Astrocyte (in vitro differentiated cells and primary cell): ENCODE data around the gene ZMIZ1. TPM values are rescaled to one million over a fixed set of nuclear protein-coding genes. Genes with fewer than 3 reads are reported as not detected.

ENCODE experiments used
- DNase-seq: peaks from one replicate; pipeline ENCODE4 v3.0.0-alpha.2; 2010; ENCODE audit warnings: low read depth
- FAIRE-seq: peaks from 2 replicates; lab custom pipeline; 2011; peaks lifted over from hg19 to GRCh38; lab: Jason Lieb, UNC
- H2AFZ ChIP-seq: 2 replicates; pipeline ENCODE4 v1.6.0; 2012; ENCODE audit warnings: low read depth, low read length, inconsistent platforms
- H3K27ac ChIP-seq: 2 replicates; pipeline ENCODE4 v1.5.1; 2011; ENCODE audit warnings: low read depth, low read length, inconsistent platforms
- H3K27me3 ChIP-seq: 2 replicates; pipeline ENCODE4 v1.6.0; 2011; ENCODE audit warnings: low read length, inconsistent platforms; ENCODE audit not compliant: insufficient read depth
- H3K36me3 ChIP-seq: 2 replicates; pipeline ENCODE4 v1.5.1; 2011; ENCODE audit warnings: low read length, inconsistent platforms; ENCODE audit not compliant: insufficient read depth
- H3K4me1 ChIP-seq: 2 replicates; pipeline ENCODE4 v1.5.1; 2011; ENCODE audit warnings: low read length, inconsistent platforms; ENCODE audit not compliant: insufficient read depth
- H3K4me2 ChIP-seq: 2 replicates; pipeline ENCODE4 v1.6.0; 2012; ENCODE audit warnings: low read length, inconsistent platforms
- H3K4me3 ChIP-seq: 2 replicates; pipeline ENCODE4 v1.5.1; 2011; ENCODE audit warnings: low read depth, mild to moderate bottlenecking, low read length, inconsistent platforms; ENCODE audit not compliant: insufficient read depth
- H3K79me2 ChIP-seq: 2 replicates; pipeline ENCODE4 v1.6.0; 2012; ENCODE audit warnings: mild to moderate bottlenecking, low read length, inconsistent platforms; ENCODE audit not compliant: insufficient read depth
- H3K9ac ChIP-seq: 2 replicates; pipeline ENCODE4 v1.6.0; 2012; ENCODE audit warnings: mild to moderate bottlenecking, low read length, inconsistent platforms
- H3K9me3 ChIP-seq: 2 replicates; pipeline ENCODE4 v1.5.1; 2012; ENCODE audit warnings: low read depth, mild to moderate bottlenecking, low read length, inconsistent platforms; ENCODE audit not compliant: insufficient read depth
- H4K20me1 ChIP-seq: 2 replicates; pipeline ENCODE4 v1.6.0; 2012; ENCODE audit warnings: low read length, inconsistent platforms; ENCODE audit not compliant: insufficient read depth
- H3K27ac Mint-ChIP-seq: one replicate; pipeline ENCODE4 v1.8.0; 2021; ENCODE audit warnings: mild to moderate bottlenecking, mixed read lengths; ENCODE audit not compliant: unreplicated experiment
- H3K27me3 Mint-ChIP-seq: one replicate; pipeline ENCODE4 v1.8.0; 2021; ENCODE audit warnings: low read depth, mixed read lengths; ENCODE audit not compliant: unreplicated experiment
- H3K36me3 Mint-ChIP-seq: one replicate; pipeline ENCODE4 v1.8.0; 2021; ENCODE audit warnings: low read depth, mixed read lengths; ENCODE audit not compliant: unreplicated experiment
- H3K4me1 Mint-ChIP-seq: one replicate; pipeline ENCODE4 v1.8.0; 2021; ENCODE audit warnings: low read depth, mixed read lengths; ENCODE audit not compliant: unreplicated experiment
- H3K4me3 Mint-ChIP-seq: one replicate; pipeline ENCODE4 v1.8.0; 2021; ENCODE audit warnings: mild to moderate bottlenecking, moderate library complexity, mixed read lengths; ENCODE audit not compliant: unreplicated experiment
- H3K9me3 Mint-ChIP-seq: one replicate; pipeline ENCODE4 v1.8.0; 2021; ENCODE audit warnings: mild to moderate bottlenecking, mixed read lengths; ENCODE audit not compliant: unreplicated experiment
- EZH2 ChIP-seq: IDR thresholded peaks from 2 replicates; pipeline ENCODE4 v1.6.1; 2012; ENCODE audit warnings: mild to moderate bottlenecking, low read length, inconsistent platforms; ENCODE audit not compliant: insufficient read depth
- total RNA-seq: library from RNA; stranded (reverse); gene quantifications from 2 replicates; pipeline ENCODE4 v1.2.1, GENCODE V29; 2021
- TF ChIP-seq, protein P1 (sequence below): IDR thresholded peaks from 2 replicates; pipeline ENCODE4 v1.5.1; 2011; ENCODE audit warnings: low read depth, mild to moderate bottlenecking, inconsistent platforms, low read length, moderate library complexity; ENCODE audit not compliant: insufficient read depth

ZMIZ1 gene
- total RNA-seq, 1 donor from 2014 or later: 45.5 TPM

DNA sequence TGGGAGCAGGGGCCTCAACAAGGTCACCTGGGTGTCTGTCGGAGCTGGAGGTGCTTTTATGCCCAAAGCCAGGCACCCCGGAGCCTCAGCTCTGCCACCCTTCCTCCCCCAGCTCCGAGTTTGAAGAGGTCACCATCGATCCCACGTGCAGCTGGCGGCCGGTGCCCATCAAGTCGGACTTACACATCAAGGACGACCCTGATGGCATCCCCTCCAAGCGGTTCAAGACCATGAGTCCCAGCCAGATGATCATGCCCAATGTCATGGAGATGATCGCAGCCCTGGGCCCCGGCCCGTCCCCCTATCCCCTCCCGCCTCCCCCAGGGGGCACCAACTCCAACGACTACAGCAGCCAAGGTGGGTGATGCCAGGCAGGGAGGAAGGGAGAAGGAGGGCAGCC, 237.2 kb downstream of the ZMIZ1 start:
- no peak overlapping the region for H3K4me2 ChIP-seq
- no peak overlapping the region for H3K27ac ChIP-seq
- H3K36me3 Mint-ChIP-seq: peaks cover 20% of the 10 kb centered on the region

DNA sequence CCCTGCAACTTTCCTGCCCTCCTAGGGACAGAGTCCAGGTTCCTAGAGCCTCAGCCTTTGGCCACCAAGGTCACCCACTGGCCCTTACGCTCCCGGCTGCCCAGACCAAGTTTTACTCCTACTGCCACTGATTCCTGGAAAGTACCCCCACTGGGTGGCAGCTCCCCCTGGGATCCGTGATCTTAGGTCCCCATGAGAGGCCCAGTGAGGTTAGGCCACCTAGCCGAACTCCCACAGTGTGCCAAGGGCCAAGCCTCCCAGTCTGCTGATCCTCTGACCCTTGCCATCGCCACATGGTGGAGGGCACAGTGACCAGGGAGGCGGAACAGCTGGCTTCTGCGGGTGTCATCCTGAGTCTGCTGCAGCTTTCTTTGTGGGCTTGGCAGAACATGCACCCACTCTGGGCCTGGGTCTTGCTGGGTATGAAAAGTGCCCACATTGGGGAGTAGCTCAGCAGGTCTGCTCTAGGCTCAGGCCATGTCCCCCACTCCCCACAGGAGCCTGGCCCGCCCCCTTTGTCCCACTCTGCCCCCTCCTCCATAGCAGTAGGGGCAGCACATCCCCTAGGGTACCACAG, 238.0 kb downstream of the ZMIZ1 start:
- Mint-ChIP-seq H3K27me3 (no peaks in the 10 kb centered on the region), H3K27ac (no peak overlapping the region), H3K4me1 (peaks cover 2% of the 10 kb centered on the region), H3K4me3 (no peak overlapping the region), H3K36me3 (peaks cover 13% of the 10 kb centered on the region), H3K9me3 (no peaks in the 10 kb centered on the region)
- H3K27ac ChIP-seq: no peak overlapping the region
- H4K20me1 ChIP-seq: peaks cover 74% of the 10 kb centered on the region
- H3K4me3 ChIP-seq: no peak overlapping the region
- no peak overlapping the region for H2AFZ ChIP-seq
- H3K4me1 ChIP-seq: no peaks in the 10 kb centered on the region
- H3K27me3 ChIP-seq: no peaks in the 10 kb centered on the region
- TF ChIP-seq, protein P1, sequence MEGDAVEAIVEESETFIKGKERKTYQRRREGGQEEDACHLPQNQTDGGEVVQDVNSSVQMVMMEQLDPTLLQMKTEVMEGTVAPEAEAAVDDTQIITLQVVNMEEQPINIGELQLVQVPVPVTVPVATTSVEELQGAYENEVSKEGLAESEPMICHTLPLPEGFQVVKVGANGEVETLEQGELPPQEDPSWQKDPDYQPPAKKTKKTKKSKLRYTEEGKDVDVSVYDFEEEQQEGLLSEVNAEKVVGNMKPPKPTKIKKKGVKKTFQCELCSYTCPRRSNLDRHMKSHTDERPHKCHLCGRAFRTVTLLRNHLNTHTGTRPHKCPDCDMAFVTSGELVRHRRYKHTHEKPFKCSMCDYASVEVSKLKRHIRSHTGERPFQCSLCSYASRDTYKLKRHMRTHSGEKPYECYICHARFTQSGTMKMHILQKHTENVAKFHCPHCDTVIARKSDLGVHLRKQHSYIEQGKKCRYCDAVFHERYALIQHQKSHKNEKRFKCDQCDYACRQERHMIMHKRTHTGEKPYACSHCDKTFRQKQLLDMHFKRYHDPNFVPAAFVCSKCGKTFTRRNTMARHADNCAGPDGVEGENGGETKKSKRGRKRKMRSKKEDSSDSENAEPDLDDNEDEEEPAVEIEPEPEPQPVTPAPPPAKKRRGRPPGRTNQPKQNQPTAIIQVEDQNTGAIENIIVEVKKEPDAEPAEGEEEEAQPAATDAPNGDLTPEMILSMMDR: no peak
- TF ChIP-seq EZH2: no peak
- H3K9ac ChIP-seq: no peak overlapping the region
- FAIRE-seq: no peak
- H3K79me2 ChIP-seq: no peaks in the 10 kb centered on the region
- H3K9me3 ChIP-seq: no peaks in the 10 kb centered on the region
- no peak for DNase-seq
- peaks cover 33% of the 10 kb centered on the region for H3K36me3 ChIP-seq
- no peak overlapping the region for H3K4me2 ChIP-seq

More for the DNA sequence above, 237.2 kb downstream of the ZMIZ1 start:
- no peaks in the 10 kb centered on the region for H3K9me3 Mint-ChIP-seq
- no peak for DNase-seq
- H3K4me1 Mint-ChIP-seq: peaks cover 2% of the 10 kb centered on the region
- no peaks in the 10 kb centered on the region for H3K27me3 ChIP-seq
- H3K27me3 Mint-ChIP-seq: no peaks in the 10 kb centered on the region
- no peak overlapping the region for H3K27ac Mint-ChIP-seq
- H3K4me3 ChIP-seq: no peak overlapping the region
- no peak overlapping the region for H3K9ac ChIP-seq
- peaks cover 78% of the 10 kb centered on the region for H4K20me1 ChIP-seq
- no peaks in the 10 kb centered on the region for H3K4me1 ChIP-seq
- H3K9me3 ChIP-seq: no peaks in the 10 kb centered on the region
- no peak for TF ChIP-seq EZH2
- TF ChIP-seq, protein P1: no peak
- H3K4me3 Mint-ChIP-seq: no peak overlapping the region
- H3K79me2 ChIP-seq: no peaks in the 10 kb centered on the region
- FAIRE-seq: no peak
- H3K36me3 ChIP-seq: peaks cover 39% of the 10 kb centered on the region
- H2AFZ ChIP-seq: no peak overlapping the region

DNA sequence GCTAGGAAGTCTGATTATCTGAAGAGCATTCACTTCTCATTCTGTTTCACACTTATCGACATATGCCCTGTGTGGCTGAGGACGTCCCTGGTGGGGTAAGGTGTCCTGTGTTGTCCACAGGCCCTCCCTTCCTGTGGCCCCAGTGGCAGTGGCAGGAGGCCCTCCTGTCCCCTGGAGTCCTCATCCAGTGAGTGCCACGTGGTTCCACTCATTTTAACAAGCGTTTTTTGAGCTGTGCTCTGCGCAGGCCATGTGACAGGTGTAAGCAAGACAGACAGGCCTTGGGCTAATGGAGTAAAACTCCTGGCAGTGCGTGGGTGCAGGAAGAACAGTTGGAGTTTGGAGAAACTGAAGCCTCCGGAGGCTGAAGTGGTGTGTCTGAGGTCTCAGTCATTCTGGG, 239.2 kb downstream of the ZMIZ1 start:
- Mint-ChIP-seq H3K27ac (peak overlapping the region; percentile 60), H3K4me1 (peaks cover 2% of the 10 kb centered on the region), H3K4me3 (no peak overlapping the region), H3K36me3 (peaks cover 16% of the 10 kb centered on the region), H3K9me3 (no peaks in the 10 kb centered on the region), H3K27me3 (no peaks in the 10 kb centered on the region)
- Histone ChIP-seq H2AFZ (no peak overlapping the region), H3K4me3 (no peak overlapping the region), H3K4me2 (no peak overlapping the region), H3K79me2 (peaks cover 3% of the 10 kb centered on the region), H3K4me1 (no peaks in the 10 kb centered on the region), H3K36me3 (peaks cover 35% of the 10 kb centered on the region), H3K9ac (no peak overlapping the region), H3K27me3 (no peaks in the 10 kb centered on the region), H4K20me1 (peaks cover 80% of the 10 kb centered on the region), H3K27ac (no peak overlapping the region), H3K9me3 (no peaks in the 10 kb centered on the region)
- FAIRE-seq (no peak), DNase-seq (no peak)
- no peak for TF ChIP-seq EZH2
- TF ChIP-seq, protein P1: no peak
